Measurements from ENCODE around the gene CCDC40.
A peak's percentile ranks its signal among the peaks of the same experiment; 100 is the strongest.

CCDC40 gene

GRCh38 chr17:80002070-80002641 lies 34.3 kb upstream of the CCDC40 start:
- no peak overlapping the region for H3K4me3 ChIP-seq (replicated peaks; ENCODE audit: low read depth, low read length)
- TF ChIP-seq CTCF (IDR thresholded peaks at IDR 0.05; ENCODE audit: low read depth, low read length, missing control alignments): no peak
- no peak for DNase-seq (ENCODE audit: extremely low read depth, low read depth)

- no peak overlapping the region for H3K4me3 ChIP-seq (replicated peaks; ENCODE audit: low read depth, low read length)
- TF ChIP-seq CTCF (IDR thresholded peaks at IDR 0.05; ENCODE audit: low read depth, low read length, missing control alignments): no peak
- no peak for DNase-seq (ENCODE audit: extremely low read depth, low read depth)
Observed at GRCh38 chr17:80002690-80003490, 33.6 kb upstream of the CCDC40 start.

GRCh38 chr17:80003969-80004368 lies 32.5 kb upstream of the CCDC40 start:
- H3K4me3 ChIP-seq (replicated peaks; ENCODE audit: low read depth, low read length): no peak overlapping the region
- no peak for TF ChIP-seq CTCF (IDR thresholded peaks at IDR 0.05; ENCODE audit: low read depth, low read length, missing control alignments)
- DNase-seq (ENCODE audit: extremely low read depth, low read depth): no peak

GRCh38 chr17:80005360-80006338 lies 30.8 kb upstream of the CCDC40 start:
- H3K4me3 ChIP-seq (replicated peaks; ENCODE audit: low read depth, low read length): no peak overlapping the region
- DNase-seq (ENCODE audit: extremely low read depth, low read depth): no peak
- TF ChIP-seq CTCF (IDR thresholded peaks at IDR 0.05; ENCODE audit: low read depth, low read length, missing control alignments): peak; percentile 96

- no peak for DNase-seq (ENCODE audit: extremely low read depth, low read depth)
- no peak overlapping the region for H3K4me3 ChIP-seq (replicated peaks; ENCODE audit: low read depth, low read length)
- TF ChIP-seq CTCF (IDR thresholded peaks at IDR 0.05; ENCODE audit: low read depth, low read length, missing control alignments): no peak
Observed at GRCh38 chr17:80006339-80006720, 30.1 kb upstream of the CCDC40 start.

GRCh38 chr17:80006811-80007752 lies 29.4 kb upstream of the CCDC40 start:
- H3K4me3 ChIP-seq (replicated peaks; ENCODE audit: low read depth, low read length): no peak overlapping the region
- no peak for TF ChIP-seq CTCF (IDR thresholded peaks at IDR 0.05; ENCODE audit: low read depth, low read length, missing control alignments)
- no peak for DNase-seq (ENCODE audit: extremely low read depth, low read depth)

All from HFF-Myc (cell line).